Mucosa of descending colon (tissue), 3 donors: ENCODE results near the gene LCE1C. TPM values are rescaled to one million over a fixed set of nuclear protein-coding genes. Genes with fewer than 3 reads are reported as not detected.

Experiments used
- ATAC-seq: fragments of 200-7000 bp; cut with Tn5 transposase; one replicate; pipeline ENCODE4 v1.9.1; 2020; ENCODE audit warnings: mild to moderate bottlenecking, moderate library complexity
- DNase-seq, 3 donors: peaks; one replicate each; pipeline ENCODE4 v3.0.0-alpha.2; 2020
- H3K36me3 ChIP-seq: fragments of 200-600 bp; one replicate; pipeline ENCODE4 v1.8.0; 2021; ENCODE audit warnings: low read depth, mild to moderate bottlenecking
- H3K4me1 ChIP-seq: fragments of 200-600 bp; one replicate; pipeline ENCODE4 v1.8.0; 2021; ENCODE audit warnings: low read depth, mild to moderate bottlenecking
- H3K4me3 ChIP-seq: fragments of 200-600 bp; one replicate; pipeline ENCODE4 v1.8.0; 2021; ENCODE audit warnings: mild to moderate bottlenecking
- H3K9me3 ChIP-seq: fragments of 200-600 bp; one replicate; pipeline ENCODE4 v1.8.0; 2021; ENCODE audit warnings: mild to moderate bottlenecking
- CTCF ChIP-seq: fragments of 200-600 bp; IDR thresholded peaks from one replicate; pipeline ENCODE4 v1.8.0; 2022; ENCODE audit warnings: antibody characterized with exemption, mild to moderate bottlenecking
- intact Hi-C, 2 donors: fragments of 100-400 bp; cut with DNase I in 1 of 2; cut with micrococcal nuclease in 1 of 2; formaldehyde crosslinking; loops; one replicate each; pipeline versions ENCODE4 v1.11.0 to v1.11.1; 2022; cut with DNase I, micrococcal nuclease
- total RNA-seq, 3 donors: library from RNA; stranded (reverse); fragmentation: NEBNext Ultra II Directional in 2 of 3; extraction: Animal tissue kit (Norgen Biotek cat#: 25700) in 2 of 3; gene quantifications; one replicate each; pipeline versions ENCODE4 v1.2.1 to v1.2.4, GENCODE V29; 2021 to 2023
- donor health status: DM: no; HTN: no; CAD: no; lungs with moderate emphysema.
- donor health status: DM: no; HTN: no; CAD: no.
- donor health status: DM: no; HTN: yes; CAD: no.

Gene LCE1C
- total RNA-seq, 3 donors from 2014 or later = not detected

- DNase-seq = no peak
- H3K4me3 ChIP-seq = no peak overlapping the region
- ATAC-seq = no peak
- intact Hi-C loops = no loop called here
- no peak for TF ChIP-seq CTCF
- no peaks in the 10 kb centered on the region for H3K4me1 ChIP-seq
- H3K9me3 ChIP-seq = no peaks in the 10 kb centered on the region
- H3K36me3 ChIP-seq = no peaks in the 10 kb centered on the region
These were observed 18.5 kb upstream of the LCE1C start for GRCh38 chr1:152824964-152825363.

- no peak overlapping the region for H3K4me3 ChIP-seq
- no peaks in the 10 kb centered on the region for H3K9me3 ChIP-seq
- no peaks in the 10 kb centered on the region for H3K36me3 ChIP-seq
- TF ChIP-seq CTCF = no peak
- no peaks in the 10 kb centered on the region for H3K4me1 ChIP-seq
- DNase-seq (no peak), ATAC-seq (no peak)
- intact Hi-C loops = no loop called here
These were observed 16.8 kb upstream of the LCE1C start for GRCh38 chr1:152823294-152823693.

GRCh38 chr1:152817309-152817708, 10.9 kb upstream of the LCE1C start:
- intact Hi-C loops = no loop called here
- no peak overlapping the region for H3K4me3 ChIP-seq
- ATAC-seq = no peak
- no peak for DNase-seq
- H3K9me3 ChIP-seq = no peaks in the 10 kb centered on the region
- no peaks in the 10 kb centered on the region for H3K36me3 ChIP-seq
- H3K4me1 ChIP-seq = no peaks in the 10 kb centered on the region
- no peak for TF ChIP-seq CTCF

GRCh38 chr1:152811671-152812070, 5.2 kb upstream of the LCE1C start, which contains the start of gene LCE1B:
Gene LCE1B, plus strand, starts transcription at chr1:152811971. Its CDS starts 476 bp downstream, at chr1:152812447.
- intact Hi-C loops = no loop called here
- no peak for ATAC-seq
- H3K36me3 ChIP-seq = no peaks in the 10 kb centered on the region
- no peak for TF ChIP-seq CTCF
- no peak within 1 kb of the TSS for H3K4me3 ChIP-seq
- no peaks in the 10 kb centered on the region for H3K9me3 ChIP-seq
- no peaks in the 10 kb centered on the region for H3K4me1 ChIP-seq
- no peak for DNase-seq

- Histone ChIP-seq H3K4me1 (no peaks in the 10 kb centered on the region), H3K4me3 (no peak overlapping the region), H3K9me3 (no peaks in the 10 kb centered on the region), H3K36me3 (no peaks in the 10 kb centered on the region)
- ATAC-seq (no peak), DNase-seq (no peak)
- intact Hi-C loops = no loop called here
- no peak for TF ChIP-seq CTCF
These were observed 4.6 kb upstream of the LCE1C start for GRCh38 chr1:152811050-152811449.

GRCh38 chr1:152801333-152801732, 5.1 kb downstream of the LCE1C start:
- DNase-seq (no peak), ATAC-seq (no peak)
- Histone ChIP-seq H3K4me3 (no peak overlapping the region), H3K4me1 (no peaks in the 10 kb centered on the region), H3K9me3 (no peaks in the 10 kb centered on the region), H3K36me3 (no peaks in the 10 kb centered on the region)
- no peak for TF ChIP-seq CTCF
- intact Hi-C loops = no loop called here
